GM21737 (cell line): ENCODE data around the gene DPEP2.
"Not testable (repeated sequence)": the region's sequence is repeated elsewhere in the genome, so short reads cannot be mapped to it uniquely, and the experiment has no call there.

Experiments used
- ATAC-seq: cut with Tn5 transposase; IDR thresholded peaks from one replicate; pipeline ENCODE4 v1.9.1; 2021; ENCODE audit warnings: mild to moderate bottlenecking, moderate library complexity; ENCODE audit not compliant: unreplicated experiment

Gene DPEP2

GRCh38 chr16:67940446-67941089 is 58.7 kb downstream of the DPEP2 start:
- no peak for ATAC-seq

- no peak for ATAC-seq
Measured at GRCh38 chr16:67939507-67940445, 59.5 kb downstream of the DPEP2 start.

GRCh38 chr16:67937713-67938112 is 61.6 kb downstream of the DPEP2 start:
- ATAC-seq, result not testable (repeated sequence)
